GM12864 (cell line): ENCODE results near the gene UPK2.

Source experiments
- DNase-seq: peaks from one replicate; pipeline ENCODE4 v3.0.0-alpha.2; 2011; ENCODE audit warnings: low read depth
- H3K4me3 ChIP-seq: 2 replicates; pipeline ENCODE4 v1.5.1; 2011; ENCODE audit warnings: mild to moderate bottlenecking, low read depth, low read length, control low read depth
- TF ChIP-seq, protein P1 (sequence below): IDR thresholded peaks from 2 replicates; pipeline ENCODE4 v1.5.1; 2011; ENCODE audit warnings: low read depth, mild to moderate bottlenecking, moderate library complexity, low read length, control low read depth, inconsistent platforms; ENCODE audit errors: missing control alignments

Gene UPK2

DNA sequence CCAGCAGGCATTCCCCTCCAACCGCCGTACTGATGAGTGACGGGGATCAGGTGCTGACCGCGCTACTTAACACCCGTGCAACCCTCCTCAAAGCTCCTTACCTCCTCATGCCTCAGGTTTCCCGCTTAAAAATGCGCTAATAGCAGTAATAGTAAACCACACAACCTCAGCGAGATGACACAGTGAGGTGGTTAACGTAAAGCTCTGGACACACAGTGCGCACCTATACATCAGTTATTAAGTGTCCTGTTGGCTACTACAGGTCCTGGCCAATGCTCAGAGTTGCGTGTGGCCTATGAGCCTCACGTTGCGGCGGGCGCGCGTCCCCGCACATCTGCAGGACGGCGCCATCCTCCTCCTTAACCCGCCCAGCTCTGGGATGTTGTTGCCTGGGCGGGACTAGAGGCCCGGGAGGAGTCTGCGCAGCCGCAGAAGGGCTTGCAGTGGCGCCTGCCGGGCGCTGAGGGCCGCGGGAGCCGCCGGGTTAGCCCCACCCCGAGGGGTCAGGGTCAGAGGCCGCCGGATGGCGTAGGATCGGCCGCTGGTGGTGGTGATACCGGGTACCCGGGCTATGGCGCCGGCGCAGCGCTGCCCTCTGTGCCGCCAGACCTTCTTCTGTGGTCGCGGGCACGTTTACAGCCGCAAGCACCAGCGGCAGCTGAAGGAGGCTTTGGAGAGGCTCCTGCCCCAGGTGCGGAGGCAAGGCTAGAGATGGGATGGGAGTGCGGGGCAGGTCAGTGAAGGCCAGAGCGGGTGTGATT lies 41.7 kb downstream of the UPK2 start, which contains the start of gene CENATAC:
TSS of gene CENATAC (plus strand) at position 512 of the 761 bp plus-strand sequence. CDS start at position 572, 60 bp downstream.
- H3K4me3 ChIP-seq = peak within 1 kb of the TSS; percentile 64
- DNase-seq = peak; percentile 72
- TF ChIP-seq, protein P1, sequence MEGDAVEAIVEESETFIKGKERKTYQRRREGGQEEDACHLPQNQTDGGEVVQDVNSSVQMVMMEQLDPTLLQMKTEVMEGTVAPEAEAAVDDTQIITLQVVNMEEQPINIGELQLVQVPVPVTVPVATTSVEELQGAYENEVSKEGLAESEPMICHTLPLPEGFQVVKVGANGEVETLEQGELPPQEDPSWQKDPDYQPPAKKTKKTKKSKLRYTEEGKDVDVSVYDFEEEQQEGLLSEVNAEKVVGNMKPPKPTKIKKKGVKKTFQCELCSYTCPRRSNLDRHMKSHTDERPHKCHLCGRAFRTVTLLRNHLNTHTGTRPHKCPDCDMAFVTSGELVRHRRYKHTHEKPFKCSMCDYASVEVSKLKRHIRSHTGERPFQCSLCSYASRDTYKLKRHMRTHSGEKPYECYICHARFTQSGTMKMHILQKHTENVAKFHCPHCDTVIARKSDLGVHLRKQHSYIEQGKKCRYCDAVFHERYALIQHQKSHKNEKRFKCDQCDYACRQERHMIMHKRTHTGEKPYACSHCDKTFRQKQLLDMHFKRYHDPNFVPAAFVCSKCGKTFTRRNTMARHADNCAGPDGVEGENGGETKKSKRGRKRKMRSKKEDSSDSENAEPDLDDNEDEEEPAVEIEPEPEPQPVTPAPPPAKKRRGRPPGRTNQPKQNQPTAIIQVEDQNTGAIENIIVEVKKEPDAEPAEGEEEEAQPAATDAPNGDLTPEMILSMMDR = peak; percentile 15

DNA sequence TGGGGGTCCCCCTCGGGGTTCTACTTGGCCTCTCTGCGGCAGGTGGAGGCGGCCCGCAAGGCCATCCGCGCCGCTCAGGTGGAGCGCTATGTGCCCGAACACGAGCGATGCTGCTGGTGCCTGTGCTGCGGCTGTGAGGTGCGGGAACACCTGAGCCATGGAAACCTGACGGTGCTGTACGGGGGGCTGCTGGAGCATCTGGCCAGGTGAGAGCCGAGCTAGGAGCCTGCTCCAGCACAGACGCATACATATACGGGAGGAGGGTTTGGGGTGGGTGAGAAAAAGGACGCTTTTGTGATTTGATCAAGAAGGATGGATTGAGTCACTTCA lies 42.3 kb downstream of the UPK2 start:
- TF ChIP-seq, protein P1 = no peak
- DNase-seq = no peak
- peak overlapping the region; percentile 64 for H3K4me3 ChIP-seq

DNA sequence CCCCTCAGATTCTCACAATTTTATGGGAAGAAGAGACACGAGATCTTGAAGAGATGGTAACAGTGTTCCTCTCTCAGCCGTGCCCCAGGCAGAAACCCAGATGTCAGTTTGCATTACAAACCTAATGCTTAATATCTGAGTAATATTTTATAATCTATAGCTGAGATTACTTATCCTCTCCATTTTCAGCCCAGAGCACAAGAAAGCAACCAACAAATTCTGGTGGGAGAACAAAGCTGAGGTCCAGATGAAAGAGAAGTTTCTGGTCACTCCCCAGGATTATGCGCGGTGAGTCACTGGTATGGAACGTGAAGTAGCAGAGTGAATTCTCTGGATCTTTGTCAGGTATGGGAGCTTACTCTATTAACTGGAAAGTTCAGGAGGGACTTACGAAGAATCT lies 42.7 kb downstream of the UPK2 start:
- TF ChIP-seq, protein P1 = no peak
- DNase-seq = no peak
- H3K4me3 ChIP-seq = peak overlapping the region; percentile 64

DNA sequence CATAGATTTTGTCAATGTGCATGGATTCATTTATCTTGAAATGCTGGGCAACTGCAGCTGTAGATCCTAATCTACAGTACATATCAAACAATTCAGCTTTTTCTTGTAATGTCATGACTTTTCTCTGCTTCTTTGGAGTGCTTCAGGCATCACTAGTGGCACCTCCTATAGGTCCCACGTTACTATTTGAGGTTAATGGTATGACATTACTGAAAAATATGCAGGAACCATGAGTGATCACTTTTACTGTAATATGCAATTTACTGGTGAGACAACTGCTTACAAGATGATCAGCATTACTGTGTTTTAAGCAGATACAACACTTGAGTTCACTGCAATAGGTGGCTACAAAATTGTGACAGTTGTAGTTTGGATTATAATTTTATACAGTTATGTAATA lies 44.8 kb downstream of the UPK2 start:
- DNase-seq = no peak
- H3K4me3 ChIP-seq = no peak overlapping the region
- TF ChIP-seq, protein P1 = no peak

DNA sequence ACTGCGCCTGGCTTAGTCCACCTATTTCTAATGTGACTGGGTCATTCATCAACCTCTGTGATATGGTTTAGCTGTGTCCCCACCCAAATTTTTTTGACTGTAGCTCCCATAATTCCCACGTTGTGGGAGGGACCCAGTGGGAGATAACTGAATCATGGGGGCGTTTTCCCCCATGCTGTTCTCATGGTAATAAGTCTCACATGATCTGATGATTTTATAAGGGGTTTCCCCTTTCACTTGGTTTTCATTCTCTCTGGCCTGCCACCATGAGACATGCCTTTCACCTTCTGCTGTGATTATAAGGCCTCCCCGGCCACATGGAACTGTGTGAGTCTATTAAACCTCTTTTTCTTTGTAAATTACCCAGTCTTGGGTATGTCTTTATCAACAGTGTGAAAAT lies 50.6 kb downstream of the UPK2 start:
- TF ChIP-seq, protein P1 = no peak
- H3K4me3 ChIP-seq = no peak overlapping the region
- no peak for DNase-seq
